ENCODE data around the gene FN3K. TPM values are rescaled to one million over a fixed set of nuclear protein-coding genes. Genes with fewer than 3 reads are reported as not detected.

Gene FN3K
- total RNA-seq, 1 experiment from 2014 or later: 28.3 TPM

DNA sequence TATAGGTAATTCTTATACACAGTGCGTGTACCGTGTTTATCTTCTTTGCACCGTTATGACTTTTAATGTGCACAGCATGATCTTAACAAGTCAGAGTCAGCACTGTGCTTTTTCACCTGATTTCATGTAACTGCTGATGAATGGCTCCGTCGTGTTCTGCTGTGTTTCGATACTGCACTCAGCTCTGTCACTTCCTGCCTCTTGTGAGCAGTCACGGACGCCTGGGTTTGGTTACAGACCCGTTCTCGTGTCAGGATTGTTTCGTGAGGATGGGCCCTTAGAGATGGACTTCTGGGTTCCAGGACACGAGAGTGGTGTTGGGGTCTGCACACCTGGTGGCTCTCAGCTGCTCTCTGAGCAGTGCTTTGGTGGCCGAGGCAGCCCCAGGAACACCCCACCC, 41.0 kb downstream of the FN3K start:
- H4K5ac ChIP-seq (ENCODE audit: insufficient read length, low read depth, low read length): no peak overlapping the region
- H2BK12ac ChIP-seq (ENCODE audit: insufficient read length, low read depth, low read length): no peak overlapping the region
- peaks cover 2% of the 10 kb centered on the region for H3K79me1 ChIP-seq (ENCODE audit: insufficient read depth, low read depth, low read length, poor library complexity, severe bottlenecking)
- H3K4me2 ChIP-seq (ENCODE audit: insufficient read depth, insufficient read length, low read length): no peak overlapping the region
- H3K27me3 ChIP-seq (ENCODE audit: insufficient read depth, low read length): no peaks in the 10 kb centered on the region
- H2BK5ac ChIP-seq (ENCODE audit: insufficient read length, low read length): no peak overlapping the region
- H3K79me2 ChIP-seq (ENCODE audit: insufficient read depth, low read length): no peaks in the 10 kb centered on the region
- H3K9ac ChIP-seq (ENCODE audit: extremely low read depth, insufficient read length, low read length): no peak overlapping the region
- no peak overlapping the region for H4K8ac ChIP-seq (replicated peaks; ENCODE audit: insufficient read length, low read depth, low read length)
- no peak for TF ChIP-seq CTCF (conservative IDR thresholded peaks at IDR 0.05)
- no peak for DNase-seq
- H2BK20ac ChIP-seq (ENCODE audit: low read depth, low read length, poor library complexity, severe bottlenecking): no peak overlapping the region
- no peak overlapping the region for H2BK120ac ChIP-seq (ENCODE audit: low read depth, low read length, poor library complexity, severe bottlenecking)
- H3K14ac ChIP-seq (ENCODE audit: insufficient read depth, low read length): no peak overlapping the region
- no peak overlapping the region for H3K4me3 Mint-ChIP-seq
- H2AK5ac ChIP-seq (ENCODE audit: insufficient read length, low read length): no peak overlapping the region
- no peak overlapping the region for H2BK15ac ChIP-seq (ENCODE audit: low read depth, low read length)
- WGBS (ENCODE audit: extremely low coverage, insufficient read length, low lambda C conversion rate): no CpG with 5 or more reads among the region's 13 CpGs
- no peaks in the 10 kb centered on the region for H3K9me3 ChIP-seq (ENCODE audit: control insufficient read depth, low read depth, low read length)
- H3K9me3 Mint-ChIP-seq: peaks cover 0 to 5% of the 10 kb centered on the region in 2 experiments; a peak in 3 of 5 replicates
- no peaks in the 10 kb centered on the region for H4K20me1 ChIP-seq (ENCODE audit: control insufficient read depth, insufficient read depth, insufficient read length)
- no peaks in the 10 kb centered on the region for H3K27me3 Mint-ChIP-seq (ENCODE audit: low read depth)
- no peak overlapping the region for H3K27ac Mint-ChIP-seq
- no peak overlapping the region for H3K27ac ChIP-seq (ENCODE audit: insufficient read length, low read depth, low read length)
- no peak overlapping the region for H2AFZ ChIP-seq (ENCODE audit: low read length)
- no peak overlapping the region for H3T11ph ChIP-seq (ENCODE audit: low read length)
- peaks cover 4% of the 10 kb centered on the region for H3K23me2 ChIP-seq (ENCODE audit: insufficient read length, low read depth, low read length, poor library complexity, severe bottlenecking)
- H3K18ac ChIP-seq (ENCODE audit: insufficient read length, low read depth, low read length): no peak overlapping the region
- no peak overlapping the region for H3K56ac ChIP-seq (ENCODE audit: insufficient read length, low read depth, low read length)
- no peak overlapping the region for H3K23ac ChIP-seq (ENCODE audit: insufficient read length, low read depth, low read length)
- no peak overlapping the region for H3K4ac ChIP-seq (ENCODE audit: low read depth, low read length)
- H4K91ac ChIP-seq (ENCODE audit: insufficient read length, low read depth, low read length): no peak overlapping the region
- no peaks in the 10 kb centered on the region for H3K4me1 ChIP-seq (ENCODE audit: insufficient read depth, low read length)
- peaks cover 0 to 4% of the 10 kb centered on the region in 2 experiments; a peak in 3 of 4 replicates for H3K4me1 Mint-ChIP-seq
- H3K36me3 Mint-ChIP-seq (ENCODE audit: insufficient read depth in 1 of 3, low read depth in 3 of 3): peaks cover 39 to 60% (median 49%) of the 10 kb centered on the region in 3 experiments

All from H9 (cell line).